Immature natural killer cell (primary cell): ENCODE results near the gene ZBP1. TPM values are rescaled to one million over a fixed set of nuclear protein-coding genes. Genes with fewer than 3 reads are reported as not detected.

Experiments used
- DNase-seq, 3 donors: peaks; one replicate each; pipeline ENCODE4 v3.0.0; 2022; ENCODE audit warnings: mixed read lengths in 1 of 3
- H3K27ac Mint-ChIP-seq, 6 donors: one replicate each; pipeline ENCODE4 v1.8.0; 2020; ENCODE audit warnings: mixed read lengths in 6 of 6, mild to moderate bottlenecking in 5 of 6, inconsistent platforms in 4 of 6, moderate library complexity in 3 of 6
- H3K27me3 Mint-ChIP-seq, 3 donors: one replicate each; pipeline ENCODE4 v1.8.0; 2020 to 2021; ENCODE audit warnings: low read depth in 3 of 3, mild to moderate bottlenecking in 3 of 3, mixed read lengths in 3 of 3, moderate library complexity in 3 of 3, inconsistent platforms in 1 of 3
- H3K36me3 Mint-ChIP-seq, 3 donors: one replicate each; pipeline ENCODE4 v1.8.0; 2020; ENCODE audit warnings: mixed read lengths in 3 of 3, inconsistent platforms in 2 of 3, mild to moderate bottlenecking in 2 of 3
- H3K4me1 Mint-ChIP-seq, 2 donors: one replicate each; pipeline ENCODE4 v1.8.0; 2020; ENCODE audit warnings: inconsistent platforms in 2 of 2, mild to moderate bottlenecking in 2 of 2, mixed read lengths in 2 of 2, moderate library complexity in 1 of 2
- H3K4me3 Mint-ChIP-seq, 5 donors: one replicate each; pipeline ENCODE4 v1.8.0; 2020; ENCODE audit warnings: mild to moderate bottlenecking in 5 of 5, mixed read lengths in 5 of 5, inconsistent platforms in 3 of 5, moderate library complexity in 3 of 5
- H3K9me3 Mint-ChIP-seq, 6 donors: one replicate each; pipeline ENCODE4 v1.8.0; 2020; ENCODE audit warnings: mild to moderate bottlenecking in 6 of 6, mixed read lengths in 6 of 6, inconsistent platforms in 4 of 6, moderate library complexity in 3 of 6
- polyA plus RNA-seq, 3 donors: library from polyadenylated mRNA; unstranded; fragments of 300-500 nt; fragmentation: Illumina TruSeq; gene quantifications; one replicate each; pipeline ENCODE4 v1.2.3, GENCODE V29; 2021

The ZBP1 gene
- polyA plus RNA-seq, 3 donors from 2014 or later: 29.0 to 43.5 (median 32.2) TPM

- no peak for DNase-seq
- Mint-ChIP-seq H3K4me3 (no peak overlapping the region), H3K36me3 (no peaks in the 10 kb centered on the region)
These were observed 36.7 kb downstream of the ZBP1 start for GRCh38 chr20:57583289-57584257.

GRCh38 chr20:57582432-57583288, 37.6 kb downstream of the ZBP1 start:
- no peaks in the 10 kb centered on the region for H3K36me3 Mint-ChIP-seq
- DNase-seq: no peak
- H3K9me3 Mint-ChIP-seq: no peaks in the 10 kb centered on the region
- H3K27me3 Mint-ChIP-seq: peaks cover 7 to 21% (median 16%) of the 10 kb centered on the region in 3 donors
- no peak overlapping the region for H3K27ac Mint-ChIP-seq
- no peak overlapping the region for H3K4me3 Mint-ChIP-seq
- no peaks in the 10 kb centered on the region for H3K4me1 Mint-ChIP-seq

More at GRCh38 chr20:57583289-57584257, 36.7 kb downstream of the ZBP1 start:
- H3K27ac Mint-ChIP-seq: no peak overlapping the region
- no peaks in the 10 kb centered on the region for H3K4me1 Mint-ChIP-seq
- peaks cover 0 to 3% (median 0%) of the 10 kb centered on the region in 6 donors for H3K9me3 Mint-ChIP-seq
- H3K27me3 Mint-ChIP-seq: peaks cover 7 to 21% (median 16%) of the 10 kb centered on the region in 3 donors

GRCh38 chr20:57582029-57582378, 38.2 kb downstream of the ZBP1 start:
- Mint-ChIP-seq H3K4me1 (no peaks in the 10 kb centered on the region), H3K4me3 (no peak overlapping the region), H3K27me3 (peaks cover 7 to 21% (median 16%) of the 10 kb centered on the region in 3 donors), H3K9me3 (no peaks in the 10 kb centered on the region), H3K27ac (no peak overlapping the region), H3K36me3 (no peaks in the 10 kb centered on the region)
- no peak for DNase-seq

- DNase-seq: no peak
- H3K4me3 Mint-ChIP-seq: no peak overlapping the region
- no peak overlapping the region for H3K27ac Mint-ChIP-seq
- H3K9me3 Mint-ChIP-seq: no peaks in the 10 kb centered on the region
- H3K27me3 Mint-ChIP-seq: peaks cover 7 to 21% (median 16%) of the 10 kb centered on the region in 3 donors
- H3K4me1 Mint-ChIP-seq: no peaks in the 10 kb centered on the region
- no peaks in the 10 kb centered on the region for H3K36me3 Mint-ChIP-seq
These were observed 38.8 kb downstream of the ZBP1 start for GRCh38 chr20:57581202-57582028.

- no peaks in the 10 kb centered on the region for H3K9me3 Mint-ChIP-seq
- no peaks in the 10 kb centered on the region for H3K4me1 Mint-ChIP-seq
- no peak for DNase-seq
- H3K27me3 Mint-ChIP-seq: peaks cover 7 to 21% (median 16%) of the 10 kb centered on the region in 3 donors
- H3K4me3 Mint-ChIP-seq: no peak overlapping the region
- H3K36me3 Mint-ChIP-seq: no peaks in the 10 kb centered on the region
- H3K27ac Mint-ChIP-seq: no peak overlapping the region
These were observed 39.6 kb downstream of the ZBP1 start for GRCh38 chr20:57580478-57581201.

- Mint-ChIP-seq H3K36me3 (no peaks in the 10 kb centered on the region), H3K4me3 (no peak overlapping the region), H3K9me3 (no peaks in the 10 kb centered on the region), H3K27me3 (peaks cover 7 to 21% (median 14%) of the 10 kb centered on the region in 3 donors), H3K27ac (no peak overlapping the region), H3K4me1 (no peaks in the 10 kb centered on the region)
- no peak for DNase-seq
These were observed 40.3 kb downstream of the ZBP1 start for GRCh38 chr20:57579898-57580447.

GRCh38 chr20:57579331-57579897, 40.8 kb downstream of the ZBP1 start:
- Mint-ChIP-seq H3K9me3 (no peaks in the 10 kb centered on the region), H3K36me3 (no peaks in the 10 kb centered on the region), H3K4me3 (no peak overlapping the region), H3K4me1 (no peaks in the 10 kb centered on the region), H3K27ac (no peak overlapping the region), H3K27me3 (peaks cover 5 to 21% (median 11%) of the 10 kb centered on the region in 3 donors)
- no peak for DNase-seq

GRCh38 chr20:57578476-57579165, 41.6 kb downstream of the ZBP1 start:
- H3K27me3 Mint-ChIP-seq: peaks cover 3 to 21% (median 8%) of the 10 kb centered on the region in 3 donors
- no peaks in the 10 kb centered on the region for H3K9me3 Mint-ChIP-seq
- H3K4me1 Mint-ChIP-seq: no peaks in the 10 kb centered on the region
- H3K27ac Mint-ChIP-seq: no peak overlapping the region
- no peak overlapping the region for H3K4me3 Mint-ChIP-seq
- no peaks in the 10 kb centered on the region for H3K36me3 Mint-ChIP-seq
- no peak for DNase-seq

- Mint-ChIP-seq H3K36me3 (no peaks in the 10 kb centered on the region), H3K4me1 (no peaks in the 10 kb centered on the region), H3K27me3 (peaks cover 3 to 18% (median 9%) of the 10 kb centered on the region in 3 donors), H3K27ac (no peak overlapping the region), H3K9me3 (no peaks in the 10 kb centered on the region), H3K4me3 (no peak overlapping the region)
- no peak for DNase-seq
These were observed 42.3 kb downstream of the ZBP1 start for GRCh38 chr20:57577679-57578475.

GRCh38 chr20:57576617-57577550, 43.3 kb downstream of the ZBP1 start:
- H3K27me3 Mint-ChIP-seq: peaks cover 2 to 10% (median 9%) of the 10 kb centered on the region in 3 donors
- no peak for DNase-seq
- no peaks in the 10 kb centered on the region for H3K4me1 Mint-ChIP-seq
- H3K9me3 Mint-ChIP-seq: no peaks in the 10 kb centered on the region
- H3K27ac Mint-ChIP-seq: no peak overlapping the region
- H3K4me3 Mint-ChIP-seq: no peak overlapping the region
- H3K36me3 Mint-ChIP-seq: no peaks in the 10 kb centered on the region
